GM21825 (cell line): ENCODE results near the gene RIPK1.
"Not testable (repeated sequence)": the region's sequence is repeated elsewhere in the genome, so short reads cannot be mapped to it uniquely, and the experiment has no call there.

ENCODE experiments used
- ATAC-seq: cut with Tn5 transposase; IDR thresholded peaks from one replicate; pipeline ENCODE4 v1.9.1; 2021; ENCODE audit warnings: mild to moderate bottlenecking, moderate library complexity; ENCODE audit not compliant: unreplicated experiment

Gene RIPK1

GRCh38 chr6:3068329-3069214 lies at the start of gene RIPK1:
TSS of gene RIPK1 (plus strand) at chr6:3068494. CDS start at chr6:3076824, 8,330 bp downstream.
- ATAC-seq, result peak; percentile 82

- ATAC-seq, result no peak
Measured at GRCh38 chr6:3019065-3019464, 49.2 kb upstream of the RIPK1 start.

- no peak for ATAC-seq
Measured at GRCh38 chr6:3019749-3020320, 48.5 kb upstream of the RIPK1 start.

- ATAC-seq, result not testable (repeated sequence)
Measured at GRCh38 chr6:3020976-3021598, 47.2 kb upstream of the RIPK1 start.

- ATAC-seq, result peak; percentile 10
Measured at GRCh38 chr6:3022765-3023662, 45.3 kb upstream of the RIPK1 start.

GRCh38 chr6:3023663-3024483 lies 44.4 kb upstream of the RIPK1 start:
- peak; percentile 76 for ATAC-seq

GRCh38 chr6:3026791-3027626 lies 41.3 kb upstream of the RIPK1 start:
- peak; percentile 65 for ATAC-seq

- not testable (repeated sequence) for ATAC-seq
Measured at GRCh38 chr6:3028156-3028555, 40.1 kb upstream of the RIPK1 start.

GRCh38 chr6:3031857-3032640 lies 36.2 kb upstream of the RIPK1 start:
- no peak for ATAC-seq

- ATAC-seq, result no peak
Measured at GRCh38 chr6:3032986-3033385, 35.3 kb upstream of the RIPK1 start.

GRCh38 chr6:3033652-3034051 lies 34.6 kb upstream of the RIPK1 start:
- no peak for ATAC-seq

- ATAC-seq, result no peak
Measured at GRCh38 chr6:3035397-3035796, 32.9 kb upstream of the RIPK1 start.

GRCh38 chr6:3036861-3037637 lies 31.2 kb upstream of the RIPK1 start:
- no peak for ATAC-seq

GRCh38 chr6:3037638-3038365 lies 30.5 kb upstream of the RIPK1 start:
- ATAC-seq, result no peak

- no peak for ATAC-seq
Measured at GRCh38 chr6:3039384-3039783, 28.9 kb upstream of the RIPK1 start.

- ATAC-seq, result no peak
Measured at GRCh38 chr6:3041147-3041546, 27.1 kb upstream of the RIPK1 start.

- ATAC-seq, result no peak
Measured at GRCh38 chr6:3041606-3042005, 26.7 kb upstream of the RIPK1 start.
